MV-4-11 (cell line): Measurements from ENCODE around the gene LRRC74A.
A peak's percentile ranks its signal among the peaks of the same experiment; 100 is the strongest.

ENCODE experiments used
- DNase-seq: peaks from one replicate; lab custom pipeline; 2025; lab: John Stamatoyannopoulos, UW

LRRC74A gene

DNA sequence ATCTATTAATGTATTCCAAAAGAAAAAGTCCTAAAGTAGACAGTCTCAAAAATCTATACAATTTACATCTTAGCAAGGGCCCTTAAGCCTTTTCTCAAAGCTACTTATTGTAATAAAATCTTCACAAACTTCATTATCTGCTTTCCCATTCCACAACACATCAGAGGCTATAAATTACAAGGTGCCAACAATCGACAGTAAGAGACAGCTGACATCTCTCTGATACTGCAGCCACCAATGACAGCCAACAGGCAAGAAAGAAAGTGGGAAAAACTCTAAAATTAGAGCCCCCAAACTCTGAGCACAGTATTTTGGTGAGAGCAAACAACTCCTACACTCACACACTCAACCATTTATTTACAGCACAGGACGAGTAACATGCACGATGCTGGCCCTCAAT is 15.7 kb upstream of the LRRC74A start:
- DNase-seq: no peak

- DNase-seq: peak; percentile 69
Measured at GRCh38 chr14:76810953-76811400, 15.2 kb upstream of the LRRC74A start.

- DNase-seq: no peak
Measured at GRCh38 chr14:76811561-76811960, 14.6 kb upstream of the LRRC74A start.

DNA sequence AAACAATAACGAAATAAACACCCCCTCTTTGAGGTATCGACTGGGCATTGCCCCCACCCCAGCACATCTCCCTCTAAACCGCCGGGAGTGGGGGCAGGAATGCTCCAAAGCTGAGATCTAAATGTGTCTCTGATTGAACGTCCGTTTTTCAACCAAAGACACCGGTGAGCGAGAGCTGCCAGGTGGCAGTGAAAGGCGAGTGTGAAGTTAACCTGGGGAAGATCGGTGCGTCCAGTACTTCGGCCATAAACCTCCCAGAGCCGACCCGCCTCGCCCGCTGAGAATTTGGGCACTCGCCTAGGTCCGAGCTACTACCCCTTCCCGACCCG is 14.2 kb upstream of the LRRC74A start:
- no peak for DNase-seq

GRCh38 chr14:76812422-76813383 is 13.5 kb upstream of the LRRC74A start, which contains the start of gene ANGEL1:
TSS of gene ANGEL1 (minus strand) at chr14:76812882. CDS start at chr14:76812827, 55 bp downstream.
- peak; percentile 91 for DNase-seq

DNA sequence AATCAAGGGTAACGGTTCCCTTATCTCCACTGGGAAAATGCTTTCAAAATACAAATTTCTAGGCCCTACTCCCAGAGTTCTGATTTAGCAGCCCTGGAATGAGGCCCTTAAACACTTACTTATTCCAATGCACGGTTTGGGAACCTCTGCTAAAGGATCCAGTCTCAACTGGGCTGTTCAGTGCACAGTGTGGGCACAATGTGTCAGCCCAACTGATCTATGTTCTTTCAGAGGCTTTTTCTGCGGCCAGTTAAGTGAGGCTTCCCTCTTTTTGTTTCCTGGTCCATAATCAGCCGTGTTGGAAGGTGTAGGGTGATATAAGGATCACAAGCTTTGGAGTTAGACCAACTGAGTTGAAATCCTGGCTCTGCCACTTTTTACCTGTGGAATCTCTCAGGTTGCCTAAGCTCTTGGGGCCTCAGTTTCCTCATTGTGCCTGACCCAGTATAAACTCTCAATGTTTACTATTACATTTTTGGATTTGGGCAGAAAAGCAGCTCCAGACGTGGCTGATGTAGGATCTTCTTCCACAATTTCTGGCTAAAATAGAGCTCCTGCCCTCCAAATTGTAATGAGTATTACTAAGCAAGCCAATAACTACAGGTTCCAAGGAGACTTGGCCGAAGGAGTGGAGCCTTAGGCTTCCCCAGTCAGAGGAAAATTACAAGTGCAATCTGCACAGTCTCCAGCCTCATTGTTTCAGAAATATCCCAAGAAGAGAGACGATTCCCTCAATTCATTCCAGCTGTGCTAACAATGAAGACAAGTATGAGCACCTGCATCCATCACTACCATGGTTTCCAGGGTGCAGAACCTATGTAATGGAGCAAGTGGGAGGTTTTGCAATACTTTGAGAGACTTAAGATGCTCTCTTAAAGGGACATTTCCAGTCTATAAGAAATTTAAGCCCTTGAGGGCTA is 11.2 kb upstream of the LRRC74A start:
- DNase-seq: no peak

GRCh38 chr14:76820700-76821099 is 5.5 kb upstream of the LRRC74A start:
- DNase-seq: no peak

GRCh38 chr14:76827696-76828296 is 1.6 kb downstream of the LRRC74A start:
- DNase-seq: no peak

DNA sequence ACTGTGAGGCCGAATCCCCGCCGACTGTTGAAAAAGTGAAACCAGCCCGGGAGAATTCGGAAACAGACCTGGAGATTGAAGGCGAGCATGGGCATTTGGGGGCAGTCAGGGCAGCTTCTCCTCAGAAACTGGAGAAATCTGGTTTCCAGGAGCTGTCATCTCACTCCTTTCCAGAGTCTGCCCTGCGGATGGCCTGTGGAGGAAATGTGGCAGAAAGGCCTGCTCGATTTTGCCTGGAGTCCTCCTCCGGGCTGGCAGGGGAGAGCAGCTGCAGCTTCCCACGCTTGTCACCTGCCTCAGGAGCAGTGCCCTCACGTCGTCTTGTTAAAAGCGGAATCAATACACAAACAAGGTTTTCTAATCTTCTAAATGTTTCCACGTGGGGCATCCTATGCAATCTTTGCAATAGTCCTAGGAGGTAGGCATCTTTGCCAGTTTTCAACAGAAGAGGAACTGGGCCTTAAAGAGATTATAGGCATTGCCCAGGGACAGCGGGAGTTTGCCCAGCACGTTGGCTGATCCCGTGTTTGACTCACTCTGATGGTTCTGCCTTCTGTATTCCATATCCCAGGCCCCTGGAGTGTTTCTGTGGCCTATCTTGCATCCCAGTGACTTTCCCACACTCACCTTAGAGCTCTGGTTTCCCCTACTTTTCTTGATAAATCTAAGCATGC is 2.3 kb downstream of the LRRC74A start:
- DNase-seq: peak; percentile 41

DNA sequence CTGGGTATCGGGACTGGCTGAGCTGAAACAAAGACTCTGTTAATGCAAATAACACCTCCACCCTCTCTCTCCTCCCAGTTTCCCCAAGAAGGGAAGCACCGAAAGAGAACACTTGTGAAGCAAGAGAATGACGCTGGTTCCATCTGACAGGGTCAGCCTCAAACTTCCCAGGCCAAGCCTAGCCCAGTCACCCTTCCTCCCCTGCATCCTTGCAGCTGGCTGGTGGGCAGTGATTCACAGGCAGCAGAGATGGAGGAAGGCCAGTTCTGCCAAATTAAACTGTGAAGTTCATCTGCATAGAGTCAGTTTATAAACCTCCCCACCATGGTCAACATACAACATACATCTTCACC is 2.8 kb downstream of the LRRC74A start:
- peak; percentile 40 for DNase-seq

- no peak for DNase-seq
Measured at GRCh38 chr14:76829650-76830421, 3.6 kb downstream of the LRRC74A start.

GRCh38 chr14:76830556-76830955 is 4.3 kb downstream of the LRRC74A start:
- no peak for DNase-seq

- DNase-seq: peak; percentile 81
Measured at GRCh38 chr14:76832503-76832988, 6.3 kb downstream of the LRRC74A start.

- no peak for DNase-seq
Measured at GRCh38 chr14:76833011-76833410, 6.8 kb downstream of the LRRC74A start.

DNA sequence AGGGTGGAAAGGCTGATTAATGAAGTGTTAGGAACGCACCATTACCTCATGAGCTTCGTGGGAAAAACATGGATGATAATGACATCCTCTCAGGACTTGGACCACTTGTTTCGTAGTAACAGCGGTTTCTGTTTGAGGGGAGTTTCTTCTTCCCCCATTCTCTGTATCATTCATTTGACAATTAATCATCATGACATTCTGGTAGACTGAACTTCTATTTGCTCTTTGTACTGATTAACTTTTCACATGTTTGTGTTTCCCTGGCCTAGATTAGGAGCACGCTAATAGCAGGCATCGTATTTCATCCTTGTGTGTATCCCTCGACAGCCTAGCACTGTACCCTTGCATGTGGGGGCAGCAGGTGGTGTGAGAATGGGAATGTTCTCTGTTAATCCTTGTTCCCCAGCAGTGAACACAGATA is 8.0 kb downstream of the LRRC74A start:
- DNase-seq: no peak

- peak; percentile 34 for DNase-seq
Measured at GRCh38 chr14:76836029-76836630, 9.9 kb downstream of the LRRC74A start.

DNA sequence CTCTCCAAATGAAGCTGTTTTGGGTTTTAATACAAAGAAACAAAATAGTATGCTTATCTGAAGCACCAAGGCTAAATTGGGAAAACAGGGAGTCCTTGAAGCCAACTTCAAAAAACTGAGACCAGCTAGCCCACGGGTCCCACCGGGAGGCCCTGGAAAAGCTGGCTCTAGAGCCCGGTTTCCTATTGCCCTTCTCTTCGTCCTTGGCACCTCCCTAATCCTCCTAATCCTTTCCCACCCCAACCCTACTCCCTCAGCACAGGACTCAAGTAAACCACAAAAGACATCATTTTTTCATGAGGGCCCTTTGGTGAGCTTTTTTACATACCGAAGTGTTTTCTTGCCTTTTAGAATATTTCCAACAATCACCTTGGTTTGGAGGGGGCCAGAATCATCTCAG is 11.3 kb downstream of the LRRC74A start:
- DNase-seq: no peak

GRCh38 chr14:76842414-76842813 is 16.2 kb downstream of the LRRC74A start:
- DNase-seq: no peak

DNA sequence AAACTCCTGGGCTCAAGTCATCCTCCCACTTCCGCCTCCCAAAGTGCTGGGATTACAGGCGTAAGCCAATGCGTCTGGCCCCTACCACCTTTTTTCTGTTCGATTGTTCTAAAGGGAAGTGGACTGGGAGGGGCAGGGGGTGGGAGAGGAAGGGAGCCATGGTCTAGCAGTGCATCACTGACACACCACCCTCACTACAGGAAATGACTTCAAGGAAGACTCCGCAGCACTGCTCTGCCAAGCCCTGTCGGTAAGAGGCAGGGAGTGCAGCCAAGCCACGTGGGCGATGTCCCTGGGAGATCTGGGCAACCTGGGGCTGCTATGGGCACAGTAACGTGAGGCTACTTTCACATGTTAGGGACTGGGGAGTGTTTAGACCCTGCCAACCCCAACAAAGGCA is 18.0 kb downstream of the LRRC74A start:
- peak; percentile 78 for DNase-seq

- DNase-seq: peak; percentile 81
Measured at GRCh38 chr14:76846331-76847047, 20.3 kb downstream of the LRRC74A start.
